B cell (primary cell): ENCODE data around the gene ASF1A. TPM values are rescaled to one million over a fixed set of nuclear protein-coding genes. Genes with fewer than 3 reads are reported as not detected.

Experiments
- ATAC-seq: fragments of 200-7000 bp; cut with Tn5 transposase; one replicate; pipeline ENCODE4 v1.10.0; 2021; ENCODE audit warnings: low read depth, mild to moderate bottlenecking, moderate number of reproducible peaks, moderate library complexity
- CTCF ChIA-PET: fragments of 350-600 bp; sonication (Branson Sonifier 250); formaldehyde crosslinking; loops from one replicate; lab custom pipeline; 2021; ENCODE audit warnings: antibody characterized with exemption, inconsistent platforms; lab: Charles Lee
- POLR2A ChIA-PET: fragments of 350-600 bp; sonication (Branson Sonifier 250); formaldehyde crosslinking; loops from one replicate; lab custom pipeline; 2021; ENCODE audit warnings: antibody characterized with exemption; lab: Charles Lee
- DNase-seq: peaks from one replicate; pipeline ENCODE4 v3.0.0; 2013
- H2AFZ ChIP-seq: 2 replicates; pipeline ENCODE4 v1.6.1; 2012; ENCODE audit warnings: mild to moderate bottlenecking, low read depth, low read length; ENCODE audit not compliant: insufficient read depth, poor library complexity, severe bottlenecking
- H3K27ac ChIP-seq, 2 donors: 1 replicate in 1 of 2; 2 replicates in 1 of 2; pipeline ENCODE4 v1.5.1; 2012 to 2013; ENCODE audit warnings: low read length in 2 of 2, mild to moderate bottlenecking in 2 of 2, moderate library complexity in 1 of 2
- H3K27me3 ChIP-seq, 4 experiments: fragments of 200-600 bp in 1 of 4; sonication (generic) in 1 of 4; replicated peaks in 1 of 4; 1 replicate in 2 of 4; 2 replicates in 2 of 4; pipeline versions ENCODE4 v1.6.1 to v1.7.0; 2013 to 2016; ENCODE audit warnings: low read length in 3 of 4, mild to moderate bottlenecking in 2 of 4, mixed read lengths in 1 of 4, moderate library complexity in 1 of 4; ENCODE audit not compliant: insufficient read depth in 4 of 4, control insufficient read depth in 3 of 4; ENCODE audit errors: control extremely low read depth in 1 of 4
- H3K36me3 ChIP-seq, 2 experiments: replicated peaks in 1 of 2; 1 replicate in 1 of 2; 2 replicates in 1 of 2; pipeline versions ENCODE4 v1.6.1 to v1.7.1; 2013; ENCODE audit warnings: low read length in 1 of 2; ENCODE audit not compliant: insufficient read depth in 2 of 2, control insufficient read depth in 1 of 2; ENCODE audit errors: control extremely low read depth in 1 of 2, extremely low read depth in 1 of 2
- H3K4me1 ChIP-seq, 2 donors: fragments of 200-600 bp in 1 of 2; sonication (generic) in 1 of 2; 1 replicate in 1 of 2; 2 replicates in 1 of 2; pipeline versions ENCODE4 v1.5.1 to v1.6.1; 2013 to 2017; ENCODE audit warnings: low read length in 2 of 2; ENCODE audit not compliant: control insufficient read depth in 2 of 2, insufficient read depth in 2 of 2
- H3K4me2 ChIP-seq: replicated peaks from 2 replicates; pipeline ENCODE3; 2012; ENCODE audit warnings: mild to moderate bottlenecking, low read depth, low read length; ENCODE audit not compliant: poor library complexity, severe bottlenecking
- H3K4me3 ChIP-seq, 5 experiments: fragments of 200-600 bp in 1 of 5; sonication (generic) in 1 of 5; 1 replicate in 3 of 5; 2 replicates in 2 of 5; pipeline versions ENCODE4 v1.5.1 to v1.7.0; 2011 to 2016; ENCODE audit warnings: low read length in 4 of 5, mild to moderate bottlenecking in 4 of 5, low read depth in 2 of 5, control low read depth in 1 of 5, moderate library complexity in 1 of 5; ENCODE audit not compliant: insufficient read depth in 1 of 5; ENCODE audit errors: control extremely low read depth in 1 of 5, extremely low read depth in 1 of 5
- H3K79me2 ChIP-seq: fragments of 200-600 bp; sonication (generic); one replicate; pipeline ENCODE4 v1.6.0; 2016; ENCODE audit warnings: low read length; ENCODE audit not compliant: control insufficient read depth, insufficient read depth
- H3K9ac ChIP-seq: fragments of 200-600 bp; sonication (generic); 2 replicates; pipeline ENCODE4 v1.6.1; 2017; ENCODE audit warnings: mild to moderate bottlenecking, low read length, moderate library complexity
- H3K9me3 ChIP-seq, 3 donors: one replicate each; pipeline versions ENCODE4 v1.6.1 to v1.7.1; 2013; ENCODE audit warnings: low read length in 2 of 3; ENCODE audit not compliant: control insufficient read depth in 2 of 3, insufficient read depth in 1 of 3; ENCODE audit errors: control extremely low read depth in 1 of 3
- H4K20me1 ChIP-seq: 2 replicates; pipeline ENCODE4 v1.6.0; 2012; ENCODE audit warnings: mild to moderate bottlenecking, low read length; ENCODE audit not compliant: insufficient read depth, control insufficient read depth, poor library complexity, severe bottlenecking
- H3K27ac Mint-ChIP-seq: one replicate; pipeline ENCODE4 v1.8.0; 2021; ENCODE audit warnings: mixed read lengths
- H3K27me3 Mint-ChIP-seq: one replicate; pipeline ENCODE4 v1.8.0; 2021; ENCODE audit warnings: mixed read lengths
- H3K4me1 Mint-ChIP-seq: one replicate; pipeline ENCODE4 v1.8.0; 2021; ENCODE audit warnings: mixed read lengths
- H3K4me3 Mint-ChIP-seq: one replicate; pipeline ENCODE4 v1.8.0; 2021; ENCODE audit warnings: mixed read lengths
- H3K9me3 Mint-ChIP-seq: one replicate; pipeline ENCODE4 v1.8.0; 2022; ENCODE audit warnings: mixed read lengths; ENCODE audit not compliant: insufficient read depth
- EZH2 ChIP-seq: IDR thresholded peaks from 2 replicates; pipeline ENCODE4 v1.6.1; 2012; ENCODE audit warnings: borderline replicate concordance, low read depth, mild to moderate bottlenecking, moderate library complexity, low read length; ENCODE audit not compliant: insufficient read depth, poor library complexity, severe bottlenecking
- WGBS: methylation state at CpG from one replicate; pipeline ENCODE4 v1.1.5; 2013; ENCODE audit warnings: missing lambda C conversion rate; ENCODE audit not compliant: insufficient coverage; 5-methylcytosine and 5-hydroxymethylcytosine counted together
- intact Hi-C: fragments of 100-400 bp; cut with micrococcal nuclease; formaldehyde crosslinking; loops from one replicate; pipeline ENCODE4 v1.10.0; 2022
- polyA plus RNA-seq: library from polyadenylated mRNA; depleted of rRNA; stranded (reverse); fragments of >200 nt; gene quantifications from 2 replicates; pipeline ENCODE4 v1.2.3, GENCODE V29; 2012
- total RNA-seq, 2 donors: library from RNA; stranded (reverse); fragments of 120-200 nt in 1 of 2; gene quantifications; 1 replicate in 1 of 2; 2 replicates in 1 of 2; pipeline versions ENCODE4 v1.2.3 to v1.2.4, GENCODE V29; 2013 to 2022
- TF ChIP-seq, protein P1 (sequence below): fragments of 200-600 bp; IDR thresholded peaks from one replicate; pipeline ENCODE4 v1.8.0; 2022; ENCODE audit warnings: antibody characterized with exemption, mild to moderate bottlenecking

ASF1A gene
- total and polyA plus RNA-seq, 2 donors (not counting 1 experiment from before 2014, with no cell fraction given): 4.0 to 25.3 TPM

DNA sequence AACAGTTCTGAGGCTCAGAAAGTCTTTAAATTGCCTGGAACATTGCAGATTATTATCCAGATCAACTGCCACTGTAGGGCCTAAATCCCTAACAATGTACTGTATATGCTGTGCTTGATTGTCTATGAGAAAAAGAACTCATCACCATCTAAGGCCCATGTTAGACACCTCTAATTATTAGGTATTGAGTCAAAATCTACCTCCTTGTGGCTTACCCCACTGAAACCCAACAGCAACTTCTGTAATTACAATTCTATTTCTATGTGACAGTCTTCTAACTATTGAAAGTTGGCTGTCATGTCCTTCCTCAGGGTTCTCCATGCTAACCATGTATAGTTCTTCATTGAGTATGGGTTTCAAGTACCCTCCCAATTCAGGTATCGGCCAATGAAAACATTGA is 27.1 kb downstream of the ASF1A start:
- 100% methylated on average over 1 of the region's 1 CpG for WGBS
- no peaks in the 10 kb centered on the region for H3K4me1 Mint-ChIP-seq
- H2AFZ ChIP-seq: no peak overlapping the region
- no peaks in the 10 kb centered on the region for H3K9me3 Mint-ChIP-seq
- no peak overlapping the region for H3K9ac ChIP-seq
- intact Hi-C loops: no loop called here
- H3K9me3 ChIP-seq: no peaks in the 10 kb centered on the region
- no peaks in the 10 kb centered on the region for H3K4me1 ChIP-seq
- peaks cover 10 to 71% of the 10 kb centered on the region in 2 experiments for H3K36me3 ChIP-seq
- TF ChIP-seq, protein P1, sequence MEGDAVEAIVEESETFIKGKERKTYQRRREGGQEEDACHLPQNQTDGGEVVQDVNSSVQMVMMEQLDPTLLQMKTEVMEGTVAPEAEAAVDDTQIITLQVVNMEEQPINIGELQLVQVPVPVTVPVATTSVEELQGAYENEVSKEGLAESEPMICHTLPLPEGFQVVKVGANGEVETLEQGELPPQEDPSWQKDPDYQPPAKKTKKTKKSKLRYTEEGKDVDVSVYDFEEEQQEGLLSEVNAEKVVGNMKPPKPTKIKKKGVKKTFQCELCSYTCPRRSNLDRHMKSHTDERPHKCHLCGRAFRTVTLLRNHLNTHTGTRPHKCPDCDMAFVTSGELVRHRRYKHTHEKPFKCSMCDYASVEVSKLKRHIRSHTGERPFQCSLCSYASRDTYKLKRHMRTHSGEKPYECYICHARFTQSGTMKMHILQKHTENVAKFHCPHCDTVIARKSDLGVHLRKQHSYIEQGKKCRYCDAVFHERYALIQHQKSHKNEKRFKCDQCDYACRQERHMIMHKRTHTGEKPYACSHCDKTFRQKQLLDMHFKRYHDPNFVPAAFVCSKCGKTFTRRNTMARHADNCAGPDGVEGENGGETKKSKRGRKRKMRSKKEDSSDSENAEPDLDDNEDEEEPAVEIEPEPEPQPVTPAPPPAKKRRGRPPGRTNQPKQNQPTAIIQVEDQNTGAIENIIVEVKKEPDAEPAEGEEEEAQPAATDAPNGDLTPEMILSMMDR: no peak
- no peak for TF ChIP-seq EZH2
- no peak overlapping the region for H3K4me2 ChIP-seq
- H4K20me1 ChIP-seq: no peaks in the 10 kb centered on the region
- ChIA-PET POLR2A (no interaction called here), CTCF (no interaction called here)
- DNase-seq (no peak), ATAC-seq (no peak)
- no peaks in the 10 kb centered on the region for H3K27me3 Mint-ChIP-seq
- H3K4me3 ChIP-seq: no peak overlapping the region
- H3K27ac Mint-ChIP-seq: no peak overlapping the region
- H3K4me3 Mint-ChIP-seq: no peak overlapping the region
- no peak overlapping the region for H3K27ac ChIP-seq
- H3K27me3 ChIP-seq: no peaks in the 10 kb centered on the region
- H3K79me2 ChIP-seq: no peaks in the 10 kb centered on the region

DNA sequence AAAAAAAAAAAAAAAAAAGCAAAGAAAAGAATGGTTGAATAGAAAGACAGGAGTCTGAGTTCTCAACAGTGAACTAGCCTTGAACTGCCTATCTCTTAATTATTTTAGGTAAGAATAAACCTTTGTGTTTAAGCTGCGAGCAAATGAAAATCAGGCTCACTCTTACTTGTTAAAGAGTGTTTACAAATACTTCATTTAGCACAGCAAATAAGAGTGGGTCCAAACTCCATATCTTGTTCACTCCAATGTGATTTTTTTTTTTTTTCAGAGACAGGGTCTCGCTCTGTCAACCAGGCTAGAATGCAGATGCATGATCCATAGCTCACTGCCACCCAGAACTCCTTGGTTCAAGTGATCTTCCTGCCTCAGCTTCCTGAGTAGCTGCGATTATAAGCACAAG is 29.1 kb downstream of the ASF1A start:
- ATAC-seq: no peak
- CTCF ChIA-PET: no interaction called here

More for the DNA sequence above, 29.1 kb downstream of the ASF1A start:
- H3K4me3 Mint-ChIP-seq: no peak overlapping the region
- H3K36me3 ChIP-seq: peaks cover 13 to 62% of the 10 kb centered on the region in 2 experiments
- H2AFZ ChIP-seq: no peak overlapping the region
- DNase-seq: no peak
- no peaks in the 10 kb centered on the region for H3K27me3 ChIP-seq
- WGBS: 89% methylated on average over 1 of the region's 3 CpGs
- no peaks in the 10 kb centered on the region for H4K20me1 ChIP-seq
- H3K4me1 Mint-ChIP-seq: no peaks in the 10 kb centered on the region
- H3K4me1 ChIP-seq: no peaks in the 10 kb centered on the region
- H3K27me3 Mint-ChIP-seq: no peaks in the 10 kb centered on the region
- no peak overlapping the region for H3K27ac Mint-ChIP-seq
- intact Hi-C loops: no loop called here
- H3K4me2 ChIP-seq: no peak overlapping the region
- H3K27ac ChIP-seq: no peak overlapping the region
- no peaks in the 10 kb centered on the region for H3K9me3 Mint-ChIP-seq
- H3K4me3 ChIP-seq: no peak overlapping the region
- POLR2A ChIA-PET: no interaction called here
- no peaks in the 10 kb centered on the region for H3K9me3 ChIP-seq
- H3K79me2 ChIP-seq: peaks cover 5% of the 10 kb centered on the region
- TF ChIP-seq EZH2: no peak
- TF ChIP-seq, protein P1: no peak
- no peak overlapping the region for H3K9ac ChIP-seq
